Measurements from ENCODE around the gene TSPAN5.
"Not testable (repeated sequence)": the region's sequence is repeated elsewhere in the genome, so short reads cannot be mapped to it uniquely, and the experiment has no call there.

The TSPAN5 gene

GRCh38 chr4:98658287-98659105, at the start of gene TSPAN5:
Gene TSPAN5, minus strand, starts transcription at chr4:98658611.
- peak; percentile 35 for DNase-seq

GRCh38 chr4:98706935-98707334, 48.5 kb upstream of the TSPAN5 start:
- DNase-seq = no peak

- no peak for DNase-seq
Observed at GRCh38 chr4:98706200-98706813, 47.9 kb upstream of the TSPAN5 start.

- DNase-seq = not testable (repeated sequence)
Observed at GRCh38 chr4:98705586-98705985, 47.2 kb upstream of the TSPAN5 start.

GRCh38 chr4:98700656-98701055, 42.2 kb upstream of the TSPAN5 start:
- no peak for DNase-seq

- DNase-seq = no peak
Observed at GRCh38 chr4:98694076-98694475, 35.7 kb upstream of the TSPAN5 start.

- DNase-seq = no peak
Observed at GRCh38 chr4:98692411-98692810, 34.0 kb upstream of the TSPAN5 start.

- no peak for DNase-seq
Observed at GRCh38 chr4:98691588-98691987, 33.2 kb upstream of the TSPAN5 start.

GRCh38 chr4:98689507-98690174, 31.2 kb upstream of the TSPAN5 start:
- no peak for DNase-seq

- no peak for DNase-seq
Observed at GRCh38 chr4:98688411-98689290, 30.2 kb upstream of the TSPAN5 start.

GRCh38 chr4:98687876-98688275, 29.5 kb upstream of the TSPAN5 start:
- DNase-seq = no peak

GRCh38 chr4:98686847-98687246, 28.4 kb upstream of the TSPAN5 start:
- no peak for DNase-seq

GRCh38 chr4:98686043-98686707, 27.8 kb upstream of the TSPAN5 start:
- DNase-seq = no peak

- DNase-seq = no peak
Observed at GRCh38 chr4:98685225-98686042, 27.0 kb upstream of the TSPAN5 start.

- DNase-seq = no peak
Observed at GRCh38 chr4:98682719-98683118, 24.3 kb upstream of the TSPAN5 start.

- DNase-seq = no peak
Observed at GRCh38 chr4:98680806-98681205, 22.4 kb upstream of the TSPAN5 start.

- no peak for DNase-seq
Observed at GRCh38 chr4:98679738-98680137, 21.3 kb upstream of the TSPAN5 start.

- DNase-seq = no peak
Observed at GRCh38 chr4:98677799-98678198, 19.4 kb upstream of the TSPAN5 start.

GRCh38 chr4:98674404-98675173, 16.2 kb upstream of the TSPAN5 start:
- DNase-seq = no peak

GRCh38 chr4:98673978-98674377, 15.6 kb upstream of the TSPAN5 start:
- no peak for DNase-seq

- no peak for DNase-seq
Observed at GRCh38 chr4:98673288-98673644, 14.9 kb upstream of the TSPAN5 start.

All from NCI-H1694 treated with DMSO at 0.1 percent for 48 hours (cell line).